ENCODE measurements around the gene NREP.
A peak's percentile ranks its signal among the peaks of the same experiment; 100 is the strongest.
"Not testable (repeated sequence)": the region's sequence is repeated elsewhere in the genome, so short reads cannot be mapped to it uniquely, and the experiment has no call there.

NREP gene

GRCh38 chr5:111739416-111739815 is 17.6 kb downstream of the NREP start:
- DNase-seq (ENCODE audit: low spot score) = no peak

GRCh38 chr5:111738118-111738517 is 18.9 kb downstream of the NREP start:
- no peak for DNase-seq (ENCODE audit: low spot score)

DNA sequence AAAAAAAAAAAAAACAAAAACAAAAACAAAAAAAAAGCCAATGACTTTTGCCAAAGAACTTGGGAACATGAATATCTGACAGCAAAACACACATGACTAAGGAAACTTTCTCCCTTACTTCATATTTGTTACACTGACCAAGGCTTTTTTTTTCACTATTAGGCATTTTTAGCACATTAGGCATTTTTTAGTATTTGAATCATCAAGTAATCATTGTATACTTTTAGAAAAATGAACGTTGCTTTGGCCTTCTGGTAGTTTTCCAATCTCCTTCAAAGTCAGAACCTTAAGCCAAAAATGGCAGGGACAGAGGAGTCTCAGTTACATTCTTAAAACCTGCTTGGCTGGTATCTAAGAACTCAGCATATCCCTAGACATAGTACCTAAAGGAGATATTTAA is 19.3 kb downstream of the NREP start:
- no peak for DNase-seq (ENCODE audit: low spot score)

DNA sequence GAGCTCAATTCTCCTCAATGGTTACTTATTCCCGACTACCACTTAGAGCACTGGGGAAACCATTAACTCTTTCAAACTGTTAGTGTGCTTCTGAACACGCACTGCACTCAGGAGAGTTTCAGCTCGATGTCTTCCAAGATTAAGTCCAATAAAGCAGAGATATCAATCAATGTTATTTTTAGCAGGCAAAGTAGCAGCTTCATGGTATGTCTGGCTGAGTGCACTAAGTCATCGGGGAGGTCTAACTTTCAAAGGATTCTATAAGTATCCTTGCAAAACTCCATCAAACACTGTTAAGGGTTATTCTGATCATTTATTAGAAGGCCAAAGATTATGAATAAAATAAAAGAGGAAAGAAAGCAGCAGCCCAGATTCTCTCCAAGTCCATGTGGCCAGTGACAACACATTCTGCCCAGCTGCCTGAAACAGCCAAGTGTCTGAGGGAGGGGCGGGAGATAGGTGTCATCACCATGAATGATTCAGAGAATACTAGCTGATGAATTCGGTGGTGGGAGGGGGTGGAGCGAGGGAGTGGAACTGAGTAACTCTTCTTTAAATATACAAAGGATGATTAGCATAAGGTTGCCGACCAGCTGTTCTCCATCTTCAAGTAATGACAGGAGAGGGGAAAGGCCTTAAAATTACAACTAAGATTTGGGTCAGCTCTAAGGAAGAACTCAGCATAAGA is 21.3 kb downstream of the NREP start:
- peak; percentile 54 for DNase-seq (ENCODE audit: low spot score)

DNA sequence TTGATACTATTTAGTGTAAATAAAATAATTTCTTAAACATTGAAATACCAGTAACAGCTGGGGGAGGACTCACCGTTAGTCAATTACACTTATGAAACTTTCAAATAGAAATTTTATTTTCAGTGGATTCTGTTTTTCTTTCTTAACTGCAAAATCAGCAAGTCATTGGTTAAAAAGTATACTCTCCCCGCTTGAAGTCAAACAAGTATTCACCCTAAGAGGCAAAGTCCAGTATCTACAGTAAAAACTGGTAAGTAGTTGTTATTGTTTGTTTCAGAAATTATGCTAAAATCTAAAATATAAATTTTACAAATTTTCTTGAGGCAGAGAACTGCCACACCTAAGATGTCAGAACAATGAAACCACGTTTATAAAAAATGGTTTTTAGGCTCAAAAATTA is 22.4 kb downstream of the NREP start:
- no peak for DNase-seq (ENCODE audit: low spot score)

GRCh38 chr5:111734013-111734412 is 23.0 kb downstream of the NREP start:
- DNase-seq (ENCODE audit: low spot score) = no peak

DNA sequence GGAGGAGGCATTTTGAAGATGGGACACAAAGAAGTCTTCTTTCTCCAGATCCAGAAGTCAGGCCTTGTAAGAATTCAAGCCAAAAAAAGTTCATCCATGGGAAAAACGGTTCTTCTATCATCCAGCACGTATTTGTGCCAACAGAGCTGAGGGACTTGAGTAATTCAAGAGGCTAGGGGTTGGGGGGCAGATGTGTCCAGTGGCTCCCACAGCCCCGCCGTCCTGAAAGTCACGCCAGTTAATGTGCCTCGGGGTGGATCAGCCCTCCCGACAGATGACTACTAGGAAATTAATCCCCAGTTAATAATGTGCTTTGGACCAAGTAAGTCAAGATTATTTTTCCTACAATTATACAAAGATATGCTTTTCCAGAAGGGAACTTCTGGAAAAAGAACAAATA is 23.4 kb downstream of the NREP start:
- no peak for DNase-seq (ENCODE audit: low spot score)

- no peak for DNase-seq (ENCODE audit: low spot score)
Observed at GRCh38 chr5:111731638-111732037, 25.4 kb downstream of the NREP start.

DNA sequence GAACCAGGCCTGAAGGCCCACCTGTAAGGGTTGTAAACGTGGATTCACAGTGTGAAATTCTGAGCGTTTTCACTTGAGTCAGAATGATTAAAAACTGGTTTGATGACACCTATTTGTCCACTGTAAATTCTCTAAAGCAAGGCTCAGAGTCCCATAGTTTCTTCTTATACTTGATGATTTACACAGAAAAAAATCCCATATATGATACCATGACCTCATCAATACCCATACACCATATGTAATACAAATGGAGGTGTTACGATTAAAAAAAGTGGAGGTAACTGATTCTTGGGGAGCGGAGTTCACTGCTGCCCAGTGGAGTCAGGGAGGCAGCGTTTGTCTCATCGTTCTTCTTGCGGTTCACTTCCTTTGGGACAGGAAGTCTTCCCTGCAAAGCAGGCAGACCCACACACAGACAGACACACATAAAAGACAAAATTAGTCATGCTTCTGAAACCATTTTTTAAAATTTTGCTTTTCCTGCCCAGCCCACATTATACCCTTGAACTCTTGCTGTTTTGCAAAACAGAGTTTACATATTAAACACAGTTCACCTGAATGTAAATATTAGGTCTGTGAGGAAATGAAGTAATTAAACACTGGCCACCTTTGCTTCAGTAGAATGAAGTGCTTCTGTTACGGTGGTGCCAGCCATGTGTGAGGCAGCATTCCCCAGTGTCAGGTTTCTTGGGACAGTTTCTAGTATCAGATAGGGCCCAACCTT is 26.2 kb downstream of the NREP start:
- DNase-seq (ENCODE audit: low spot score) = no peak

- no peak for DNase-seq (ENCODE audit: low spot score)
Observed at GRCh38 chr5:111728941-111729340, 28.1 kb downstream of the NREP start.

- DNase-seq (ENCODE audit: low spot score) = no peak
Observed at GRCh38 chr5:111726986-111727385, 30.0 kb downstream of the NREP start.

- no peak for DNase-seq (ENCODE audit: low spot score)
Observed at GRCh38 chr5:111722140-111722539, 34.9 kb downstream of the NREP start.

- DNase-seq (ENCODE audit: low spot score) = no peak
Observed at GRCh38 chr5:111720333-111720890, 36.6 kb downstream of the NREP start.

GRCh38 chr5:111719773-111720172 is 37.2 kb downstream of the NREP start:
- DNase-seq (ENCODE audit: low spot score) = no peak

DNA sequence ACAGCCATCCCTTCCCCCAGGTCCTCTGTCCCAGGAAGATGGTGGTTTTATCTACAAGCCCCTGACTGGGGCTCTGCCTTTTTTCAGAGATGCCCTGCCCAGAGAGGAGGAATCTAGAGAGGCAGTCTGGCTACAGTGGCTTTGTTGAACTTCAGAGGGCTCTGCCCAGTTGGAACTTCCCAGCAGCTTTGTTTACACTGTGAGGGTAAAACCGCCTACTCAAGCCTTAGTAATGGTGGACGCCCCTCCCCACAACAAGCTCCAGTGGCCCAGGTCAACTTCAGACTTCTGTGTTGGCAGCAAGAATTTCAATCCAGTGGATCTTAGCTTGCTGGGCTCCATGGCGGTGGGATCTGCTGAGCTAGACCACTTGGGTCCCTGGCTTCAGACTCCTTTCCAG is 40.2 kb downstream of the NREP start:
- DNase-seq (ENCODE audit: low spot score) = not testable (repeated sequence)

DNA sequence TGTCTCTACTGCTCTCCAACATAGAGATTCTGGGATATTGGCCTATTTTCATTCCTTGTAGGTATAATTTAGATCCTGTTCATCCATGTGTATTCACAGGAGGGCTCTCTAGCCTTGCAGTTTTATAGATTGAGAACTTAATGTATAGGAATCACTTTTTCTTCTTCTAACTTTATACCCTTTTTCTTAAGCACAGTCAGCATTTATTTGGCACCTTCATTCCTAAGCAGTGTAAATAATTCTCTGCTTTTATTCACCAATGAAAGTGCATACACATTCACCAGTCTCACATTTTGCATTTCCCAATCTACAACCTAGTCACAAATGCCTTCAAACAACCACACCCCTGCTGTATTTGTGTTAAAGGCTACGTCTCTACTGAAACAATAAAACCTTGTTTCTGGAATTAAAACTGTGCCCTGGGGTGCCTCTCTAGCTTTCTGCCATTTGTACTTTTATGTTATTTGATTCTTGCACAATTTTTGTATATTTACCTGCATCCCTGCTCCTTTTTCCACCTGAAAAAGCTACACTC is 49.3 kb downstream of the NREP start:
- DNase-seq (ENCODE audit: low spot score) = no peak

GRCh38 chr5:111706345-111706744 is 50.6 kb downstream of the NREP start:
- DNase-seq (ENCODE audit: low spot score) = no peak

DNA sequence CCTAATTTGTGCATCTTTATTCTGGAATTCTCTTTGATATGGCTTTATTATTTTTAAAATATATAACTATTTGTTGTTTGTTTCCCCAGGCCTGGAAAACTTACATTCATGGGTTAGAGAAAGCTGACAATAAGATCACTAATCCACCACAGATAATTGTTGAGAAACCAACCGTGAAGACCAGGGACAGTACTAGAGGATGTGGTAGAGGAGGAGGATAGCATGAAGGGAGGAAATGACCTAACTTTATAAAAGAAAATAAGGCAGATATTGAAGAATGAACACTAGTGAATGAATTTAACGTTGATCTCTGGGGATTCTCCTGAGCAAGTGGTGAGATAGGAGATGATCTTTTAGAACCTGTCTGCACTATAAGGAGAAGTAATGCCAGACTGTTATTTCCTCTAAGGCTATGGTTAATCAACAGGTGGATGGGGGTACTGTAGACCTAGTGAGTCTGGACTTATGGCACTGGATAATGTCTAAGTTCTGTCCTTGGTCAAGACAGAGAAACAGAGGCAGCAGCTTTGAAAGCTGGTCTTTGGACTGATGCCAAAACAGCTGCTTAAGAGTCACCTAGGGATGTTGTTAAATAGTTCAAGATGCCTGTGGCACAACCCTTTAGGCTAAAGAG is 52.4 kb downstream of the NREP start:
- DNase-seq (ENCODE audit: low spot score) = no peak

DNA sequence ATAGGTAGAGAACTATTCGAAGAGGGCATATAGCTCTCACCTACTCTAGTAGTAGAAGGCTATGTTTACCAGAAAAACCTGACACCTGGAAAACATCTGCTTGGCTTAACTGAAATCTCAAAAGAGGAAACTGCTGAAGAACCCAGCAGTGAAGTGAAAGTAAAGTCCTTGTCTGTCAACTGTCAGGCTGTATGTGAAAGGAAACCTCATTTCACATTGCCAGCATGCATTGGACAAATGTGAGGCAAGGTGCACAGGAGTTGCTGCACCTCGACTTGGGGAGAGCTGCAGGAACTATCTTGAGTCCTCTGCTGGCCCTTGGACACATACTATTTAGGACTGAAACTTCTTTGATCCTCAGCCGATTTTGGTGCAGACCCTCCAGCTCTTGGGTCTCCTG is 53.3 kb downstream of the NREP start:
- DNase-seq (ENCODE audit: low spot score) = no peak

DNA sequence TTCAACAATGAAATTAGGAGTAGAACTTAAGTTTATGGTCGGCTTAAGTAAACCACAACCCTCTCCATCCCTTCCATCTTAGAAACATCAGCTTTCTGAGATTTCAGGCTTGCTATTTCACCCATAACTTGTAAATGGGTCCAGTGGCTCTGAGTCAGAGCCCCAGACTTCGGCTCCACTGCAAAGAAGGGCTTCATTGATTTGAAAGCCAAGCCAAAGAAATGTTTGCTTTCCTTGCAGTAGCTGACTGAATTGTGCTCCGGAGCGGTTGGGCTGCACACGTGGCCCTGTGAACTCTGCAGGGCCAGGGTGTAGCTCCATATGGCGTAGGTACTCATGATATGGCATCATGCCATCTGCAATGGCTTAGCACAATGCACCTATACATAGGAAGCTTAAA is 57.0 kb downstream of the NREP start:
- DNase-seq (ENCODE audit: low spot score) = no peak

DNA sequence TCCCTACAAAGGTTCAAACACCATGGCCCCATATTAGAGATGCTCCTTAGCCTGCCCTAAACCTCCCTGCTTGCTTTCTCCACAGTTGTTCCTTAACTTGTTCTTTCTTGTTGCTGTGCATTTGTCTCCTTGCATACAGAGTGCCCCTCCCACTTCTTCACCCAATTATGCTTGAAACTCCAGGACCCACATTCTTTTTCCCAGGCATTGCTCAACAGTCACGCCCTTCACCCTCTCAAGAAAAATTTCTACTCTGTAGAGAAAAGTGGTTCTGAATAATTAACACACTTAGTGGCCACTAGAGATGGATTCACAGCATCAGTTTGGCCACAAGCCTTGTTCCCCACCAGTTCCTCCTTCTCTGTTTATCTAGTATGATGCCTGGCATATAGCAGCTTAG is 57.7 kb downstream of the NREP start:
- DNase-seq (ENCODE audit: low spot score) = no peak

- no peak for DNase-seq (ENCODE audit: low spot score)
Observed at GRCh38 chr5:111697881-111698757, 58.9 kb downstream of the NREP start.

All from RKO (cell line).